GM04503 (cell line): ENCODE data around the gene MFSD2B.

ENCODE experiments used
- DNase-seq: peaks from one replicate; pipeline ENCODE4 v3.0.0-alpha.2; 2012; ENCODE audit warnings: low read depth

Gene MFSD2B

GRCh38 chr2:24050041-24050979 lies 40.4 kb downstream of the MFSD2B start:
- DNase-seq = no peak

- DNase-seq = no peak
Observed at GRCh38 chr2:24051833-24052232, 41.9 kb downstream of the MFSD2B start.

- no peak for DNase-seq
Observed at GRCh38 chr2:24052951-24053350, 43.1 kb downstream of the MFSD2B start.

GRCh38 chr2:24054366-24055010 lies 44.6 kb downstream of the MFSD2B start:
- no peak for DNase-seq

- DNase-seq = no peak
Observed at GRCh38 chr2:24055750-24056149, 45.9 kb downstream of the MFSD2B start.

GRCh38 chr2:24058564-24059271 lies 48.8 kb downstream of the MFSD2B start:
- no peak for DNase-seq

- no peak for DNase-seq
Observed at GRCh38 chr2:24065341-24065740, 55.5 kb downstream of the MFSD2B start.

- DNase-seq = no peak
Observed at GRCh38 chr2:24072259-24072658, 62.4 kb downstream of the MFSD2B start.

GRCh38 chr2:24073816-24074215 lies 63.9 kb downstream of the MFSD2B start:
- DNase-seq = no peak

GRCh38 chr2:24075259-24075658 lies 65.4 kb downstream of the MFSD2B start:
- DNase-seq = no peak
